NCI-H345 treated with DMSO at 0.1 percent for 48 hours (cell line): ENCODE data around the gene POLD1.

Experiments used
- DNase-seq: peaks from one replicate; lab custom pipeline; 2025; ENCODE audit not compliant: unreplicated experiment; lab: John Stamatoyannopoulos, UW

Gene POLD1

DNA sequence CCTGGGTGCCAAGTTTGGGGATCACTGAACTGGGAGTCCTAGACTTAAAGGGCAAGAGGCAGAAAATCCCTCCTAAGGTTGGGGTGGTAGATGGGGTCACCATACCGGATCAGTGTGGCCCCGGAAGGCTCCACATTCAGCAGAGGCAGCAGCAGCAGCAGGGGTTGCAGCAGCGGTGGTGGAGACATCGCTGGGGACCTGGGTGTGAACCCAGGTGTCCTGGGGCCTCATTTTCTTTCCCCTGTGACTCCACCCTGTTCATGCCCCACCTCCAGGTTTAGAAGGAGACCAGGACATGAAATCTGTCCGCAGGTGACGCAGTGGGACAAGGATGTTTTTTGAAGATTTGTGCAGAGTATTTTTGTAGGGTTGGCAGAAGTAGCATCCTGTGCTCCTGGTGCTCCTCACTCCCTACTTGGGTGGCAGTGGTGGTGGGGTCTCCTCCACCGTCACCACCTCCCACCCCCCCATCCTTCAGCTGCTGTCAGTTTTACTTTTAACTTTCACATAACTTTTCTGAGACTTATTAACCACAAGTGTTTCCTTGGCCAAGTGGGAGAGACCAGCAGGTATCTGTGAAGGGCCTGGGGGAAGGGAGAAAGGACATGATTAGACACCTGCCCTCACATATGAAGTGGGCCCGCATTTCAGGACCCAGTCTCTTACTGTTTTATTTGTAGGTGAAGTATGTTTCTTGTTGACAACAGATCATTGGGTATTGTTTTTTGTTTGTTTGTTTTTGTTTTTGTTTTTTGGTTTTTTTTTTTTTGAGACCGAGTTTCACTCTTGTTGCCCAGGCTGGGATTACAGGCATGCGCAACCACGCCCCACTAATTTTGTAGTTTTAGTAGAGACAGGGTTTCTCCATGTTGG is 18.5 kb upstream of the POLD1 start, which contains the start of gene NAPSA:
NAPSA (minus strand) TSS at position 206 of the 873 bp plus-strand sequence; CDS start at position 188, 18 bp downstream.
- no peak for DNase-seq

DNA sequence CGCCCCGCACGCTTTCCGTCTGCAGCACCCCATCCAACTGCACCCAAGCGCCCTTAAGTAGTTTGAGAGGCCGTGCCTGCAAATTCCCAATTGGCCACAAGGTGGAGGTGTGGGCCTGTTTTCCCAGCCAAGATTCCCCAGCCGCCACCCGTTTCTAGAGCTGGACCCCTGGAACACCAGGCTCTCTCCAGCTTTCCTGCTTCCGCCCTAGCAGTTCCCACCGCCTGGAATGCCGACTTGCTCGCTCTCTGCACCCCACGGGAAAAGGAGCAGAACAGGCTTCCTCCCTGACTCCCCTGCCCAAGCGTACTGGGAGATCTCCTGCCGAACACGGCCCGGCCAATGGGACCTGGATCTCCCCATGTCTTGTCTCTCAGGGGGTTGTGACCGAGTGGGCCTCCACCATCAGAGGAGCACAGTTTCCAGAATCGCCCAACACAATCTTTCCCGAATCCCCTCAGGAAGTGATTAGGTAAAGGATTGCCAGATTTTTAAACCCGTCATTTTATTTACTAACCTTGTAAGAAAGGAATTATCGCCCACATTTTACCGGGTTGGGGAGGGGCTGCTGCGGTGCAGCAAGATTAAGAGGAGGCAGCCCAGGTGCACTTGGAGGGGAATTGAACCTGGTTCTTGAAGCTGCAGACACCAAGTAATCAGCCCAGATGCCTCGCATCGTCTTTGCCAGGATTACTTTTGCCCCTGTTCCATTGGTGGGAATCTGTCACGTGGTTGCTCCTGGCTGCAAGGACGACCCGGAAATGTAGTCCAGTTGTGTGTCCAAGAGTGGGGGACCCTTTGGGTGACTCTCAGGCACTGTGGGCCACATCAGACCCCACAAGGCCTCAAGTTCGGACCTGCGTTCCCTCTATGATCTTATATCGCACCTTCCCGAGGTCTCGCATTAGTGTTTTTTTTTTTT is 15.2 kb upstream of the POLD1 start:
- DNase-seq, result peak; percentile 0

- no peak for DNase-seq
Measured at GRCh38 chr19:50371914-50372475, 12.2 kb upstream of the POLD1 start.

- peak; percentile 68 for DNase-seq
Measured at GRCh38 chr19:50376166-50377050, 7.7 kb upstream of the POLD1 start, which contains the start of gene NR1H2. Gene NR1H2 (plus strand): TSS chr19:50376457. CDS start chr19:50377606, 1,149 bp downstream.

GRCh38 chr19:50377051-50377461 is 7.1 kb upstream of the POLD1 start:
- peak; percentile 25 for DNase-seq

- DNase-seq, result no peak
Measured at GRCh38 chr19:50377517-50377916, 6.6 kb upstream of the POLD1 start.

- DNase-seq, result no peak
Measured at GRCh38 chr19:50378169-50378862, 5.8 kb upstream of the POLD1 start.

DNA sequence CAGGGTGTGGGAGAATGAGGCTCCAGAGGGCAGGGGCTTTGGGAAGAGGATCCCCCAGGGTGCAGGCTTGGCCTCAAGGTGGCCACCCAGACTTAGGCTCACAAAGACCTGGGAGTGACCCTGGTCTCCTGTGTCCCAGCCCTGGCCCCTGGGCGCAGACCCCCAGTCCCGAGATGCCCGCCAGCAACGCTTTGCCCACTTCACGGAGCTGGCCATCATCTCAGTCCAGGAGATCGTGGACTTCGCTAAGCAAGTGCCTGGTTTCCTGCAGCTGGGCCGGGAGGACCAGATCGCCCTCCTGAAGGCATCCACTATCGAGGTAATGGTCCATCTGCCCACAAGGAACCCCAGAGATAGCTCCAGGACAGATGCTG is 5.3 kb upstream of the POLD1 start:
- no peak for DNase-seq

- no peak for DNase-seq
Measured at GRCh38 chr19:50379602-50380001, 4.5 kb upstream of the POLD1 start.

GRCh38 chr19:50380137-50380536 is 4.0 kb upstream of the POLD1 start:
- no peak for DNase-seq

DNA sequence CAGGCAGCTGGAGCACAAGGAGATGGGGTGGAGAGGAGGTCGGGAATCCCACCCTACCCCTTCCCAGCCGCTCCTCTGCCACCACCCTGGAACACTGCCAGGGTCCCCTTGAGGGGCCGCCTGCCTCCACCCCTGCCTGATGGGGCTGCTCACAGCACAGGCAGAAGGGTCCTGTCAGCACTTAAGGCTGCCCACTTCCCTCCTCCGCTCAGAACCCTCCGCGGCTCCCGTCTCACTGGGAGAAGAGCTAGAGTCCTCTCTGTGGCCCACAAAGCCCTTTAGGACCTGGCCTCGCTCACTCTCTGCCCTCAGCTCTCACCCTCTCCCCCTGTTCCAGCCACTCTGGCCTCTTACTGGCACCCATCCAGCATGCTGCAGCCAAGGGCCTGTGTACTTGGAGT is 3.4 kb upstream of the POLD1 start:
- DNase-seq, result no peak

DNA sequence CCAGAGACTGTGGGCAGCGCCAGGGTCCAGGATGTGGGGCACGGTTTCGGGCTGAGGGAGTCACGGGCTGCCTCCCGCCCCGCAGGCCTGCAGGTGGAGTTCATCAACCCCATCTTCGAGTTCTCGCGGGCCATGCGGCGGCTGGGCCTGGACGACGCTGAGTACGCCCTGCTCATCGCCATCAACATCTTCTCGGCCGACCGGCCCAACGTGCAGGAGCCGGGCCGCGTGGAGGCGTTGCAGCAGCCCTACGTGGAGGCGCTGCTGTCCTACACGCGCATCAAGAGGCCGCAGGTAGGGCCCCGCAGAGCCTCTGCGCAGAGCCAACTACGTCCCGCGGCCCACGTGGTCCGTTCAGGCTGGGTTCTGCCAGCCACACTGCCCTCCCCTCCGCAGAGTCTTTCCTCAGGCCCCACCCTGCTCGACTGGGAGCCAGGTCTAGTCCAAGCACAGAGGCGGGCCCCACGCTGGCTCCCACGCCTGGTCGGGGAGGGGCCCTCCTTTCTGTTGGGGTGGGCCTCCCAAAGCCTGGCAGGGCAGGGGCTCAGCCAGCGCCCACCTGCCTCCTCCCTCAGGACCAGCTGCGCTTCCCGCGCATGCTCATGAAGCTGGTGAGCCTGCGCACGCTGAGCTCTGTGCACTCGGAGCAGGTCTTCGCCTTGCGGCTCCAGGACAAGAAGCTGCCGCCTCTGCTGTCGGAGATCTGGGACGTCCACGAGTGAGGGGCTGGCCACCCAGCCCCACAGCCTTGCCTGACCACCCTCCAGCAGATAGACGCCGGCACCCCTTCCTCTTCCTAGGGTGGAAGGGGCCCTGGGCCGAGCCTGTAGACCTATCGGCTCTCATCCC is 2.0 kb upstream of the POLD1 start:
- no peak for DNase-seq

GRCh38 chr19:50383001-50383851 is 921 bp upstream of the POLD1 start:
- no peak for DNase-seq

GRCh38 chr19:50384685-50385535 is 763 bp downstream of the POLD1 start:
- no peak for DNase-seq

GRCh38 chr19:50387176-50387867 is 3.2 kb downstream of the POLD1 start:
- no peak for DNase-seq

- DNase-seq, result no peak
Measured at GRCh38 chr19:50387868-50388245, 3.7 kb downstream of the POLD1 start.
